Measurements from ENCODE around the gene KCNC1.

Gene KCNC1

DNA sequence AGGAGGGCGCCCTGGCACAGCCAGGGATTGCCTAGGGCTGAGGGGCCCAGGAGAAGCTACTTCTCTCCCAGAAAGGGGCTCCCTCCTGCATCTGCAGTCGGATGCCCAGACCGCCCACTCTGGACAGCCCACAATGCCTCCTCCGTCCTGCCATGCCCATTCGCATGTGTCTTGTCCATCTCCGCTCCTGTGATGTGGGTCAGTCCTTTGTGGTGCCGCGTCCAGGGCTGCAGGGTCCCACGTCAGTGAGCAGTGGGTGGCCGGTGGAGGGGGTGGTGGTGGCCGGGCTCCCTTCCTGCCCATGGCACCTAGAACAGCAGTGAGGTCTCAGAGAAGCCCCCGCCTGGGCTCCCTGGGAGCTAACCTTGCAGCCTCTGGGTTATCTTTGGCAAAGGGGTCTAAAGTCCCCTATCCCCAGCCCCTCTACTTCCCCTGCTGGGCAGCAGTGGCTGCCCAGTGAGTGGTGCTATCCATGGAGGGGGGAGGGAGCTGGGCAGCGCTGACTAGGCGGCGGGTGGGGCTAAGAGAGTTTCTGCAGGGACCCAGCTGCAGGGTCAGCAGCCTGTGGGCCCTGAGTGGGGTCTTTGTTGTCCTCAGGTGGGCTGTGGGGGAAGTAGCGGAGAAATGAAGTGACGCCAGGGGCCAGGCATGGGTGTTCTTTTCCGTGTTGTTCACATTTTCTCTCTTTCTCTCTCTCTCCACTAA is 41.1 kb downstream of the KCNC1 start:
- no peak for DNase-seq

- no peak for DNase-seq
These were observed 41.8 kb downstream of the KCNC1 start for GRCh38 chr11:17776212-17776875.

- DNase-seq = no peak
These were observed 42.6 kb downstream of the KCNC1 start for GRCh38 chr11:17777086-17777737.

DNA sequence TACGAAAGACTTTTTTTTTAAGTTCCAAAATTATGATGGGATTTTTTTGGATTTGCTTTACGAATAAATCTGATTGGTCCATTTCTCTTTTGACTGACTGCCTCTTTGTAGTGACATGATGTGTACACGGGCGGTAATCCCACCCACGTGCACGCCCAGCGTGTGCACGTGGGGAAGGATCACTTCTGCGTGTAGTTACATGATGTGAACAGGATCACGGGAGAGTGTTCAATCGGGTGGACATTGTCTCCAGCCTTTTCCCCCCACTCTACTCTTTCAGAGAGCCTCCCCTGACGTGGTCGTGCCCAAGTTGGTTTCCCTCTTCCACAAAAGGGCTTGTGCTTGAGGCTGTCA is 43.1 kb downstream of the KCNC1 start:
- DNase-seq = no peak

GRCh38 chr11:17778352-17778751 is 43.8 kb downstream of the KCNC1 start:
- no peak for DNase-seq

DNA sequence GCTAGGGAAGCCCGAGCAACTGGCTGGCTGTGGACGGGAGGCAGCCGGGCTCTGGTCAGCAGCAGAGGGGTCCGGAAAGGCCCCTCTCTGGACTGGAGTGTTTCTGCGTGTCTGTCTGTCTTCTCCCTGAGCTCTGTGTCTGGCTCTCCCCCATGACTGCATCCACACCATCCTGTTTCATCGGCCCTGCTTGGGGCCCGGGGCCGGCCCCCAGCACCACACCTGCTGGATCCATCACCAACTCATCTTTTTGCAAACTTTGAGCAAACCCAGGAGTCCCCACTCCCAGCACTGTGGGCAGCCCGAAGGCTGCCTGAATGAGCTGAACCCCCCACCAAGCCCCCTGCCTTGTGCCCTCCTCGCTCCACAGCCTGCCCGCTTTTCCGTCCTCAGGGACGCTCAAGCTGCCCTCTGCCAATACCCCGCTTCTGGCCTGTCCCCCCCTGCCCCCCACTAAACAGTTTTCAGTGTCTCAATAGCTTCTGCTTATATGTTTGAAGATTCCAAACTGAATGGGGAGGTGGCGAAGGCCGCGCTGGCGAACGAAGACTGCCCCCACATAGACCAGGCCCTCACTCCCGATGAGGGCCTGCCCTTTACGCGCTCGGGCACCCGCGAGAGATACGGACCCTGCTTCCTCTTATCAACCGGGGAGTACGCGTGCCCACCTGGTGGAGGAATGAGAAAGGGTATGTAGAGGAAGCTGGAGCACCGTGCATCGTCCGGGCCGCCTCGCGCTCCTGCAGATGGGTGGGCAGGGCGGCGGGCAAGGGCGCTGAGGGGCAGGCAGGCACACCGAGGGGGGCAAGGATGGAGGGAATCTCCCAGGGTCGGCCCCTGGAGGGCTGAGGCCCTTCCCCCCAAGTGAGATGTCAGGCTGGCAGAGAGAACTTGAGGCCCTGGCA is 44.6 kb downstream of the KCNC1 start:
- no peak for DNase-seq

DNA sequence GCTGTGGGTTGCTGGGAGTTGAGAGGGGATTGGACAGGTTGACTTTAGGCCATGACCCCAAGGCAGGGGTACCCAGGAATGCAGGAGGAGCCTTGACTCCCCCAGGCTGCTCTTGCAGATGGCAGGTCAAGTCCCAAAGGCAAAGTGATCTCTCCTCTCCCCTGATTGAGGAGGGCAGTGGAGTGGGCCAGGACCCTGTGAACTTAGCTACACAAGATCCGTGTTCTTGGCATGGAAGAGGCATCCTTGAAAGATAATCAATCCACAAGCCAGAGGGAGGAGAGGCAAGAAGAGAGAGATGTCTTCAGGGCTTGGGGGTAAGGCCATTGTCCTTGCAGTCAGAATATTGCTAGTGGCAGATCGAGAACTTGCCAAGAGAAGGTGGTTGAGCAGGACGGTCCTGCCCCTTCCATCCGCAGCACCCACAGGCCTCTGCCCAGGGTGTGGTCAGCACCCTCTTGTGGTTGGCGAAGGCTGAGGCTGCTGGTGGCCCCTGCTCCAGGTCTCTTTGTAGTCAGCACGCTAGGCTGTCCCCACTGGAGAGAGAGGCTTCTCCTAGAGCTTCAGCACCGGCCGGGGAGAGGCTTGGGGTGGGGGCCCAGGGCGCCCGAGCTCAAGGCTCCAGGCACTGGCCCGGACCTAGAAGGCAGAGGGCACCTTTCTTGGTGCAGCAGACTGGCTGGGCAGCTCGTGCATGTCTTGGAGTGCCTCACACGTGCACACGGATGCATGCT is 45.4 kb downstream of the KCNC1 start:
- no peak for DNase-seq

DNA sequence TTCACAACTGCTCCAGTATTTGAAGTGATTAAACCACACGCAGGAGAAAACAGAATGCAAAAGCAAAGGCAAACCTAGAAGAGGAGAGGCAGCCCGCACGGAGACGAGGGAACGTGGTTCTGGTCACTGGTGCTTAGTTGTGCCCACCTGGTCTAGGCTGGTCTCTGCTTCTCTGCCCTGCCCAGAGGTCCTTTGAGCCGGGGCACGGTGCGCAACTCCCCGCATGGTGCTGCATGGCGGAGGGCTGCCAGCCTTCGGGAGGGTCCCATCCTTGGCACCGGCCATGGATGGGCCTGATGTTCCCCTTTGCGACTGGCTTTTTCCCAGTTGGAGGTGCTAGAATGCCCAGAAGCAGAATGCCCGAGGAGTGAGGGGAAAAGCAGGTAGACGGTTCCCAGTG is 46.1 kb downstream of the KCNC1 start:
- DNase-seq = no peak

DNA sequence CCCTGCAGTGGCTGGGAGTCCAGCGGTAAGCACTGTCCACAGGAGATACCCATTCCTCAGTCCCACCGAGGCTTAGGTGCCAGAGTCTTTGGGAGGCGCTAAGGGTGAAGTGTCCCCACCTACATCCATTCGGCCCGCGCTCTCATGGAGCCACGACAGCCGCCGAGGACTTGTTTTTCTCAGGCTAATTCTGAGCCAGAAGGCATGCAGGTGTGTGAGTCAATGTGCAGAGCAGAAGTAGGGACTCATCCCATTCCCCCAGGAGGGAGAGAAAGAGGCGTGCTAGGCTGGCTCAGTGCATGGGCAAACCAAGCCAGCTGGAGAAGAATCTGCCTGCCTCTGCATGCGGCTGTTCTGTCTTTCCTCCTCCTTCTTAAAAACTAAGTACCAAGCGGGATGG is 46.6 kb downstream of the KCNC1 start:
- no peak for DNase-seq

GRCh38 chr11:17781626-17782025 is 47.0 kb downstream of the KCNC1 start:
- no peak for DNase-seq

DNA sequence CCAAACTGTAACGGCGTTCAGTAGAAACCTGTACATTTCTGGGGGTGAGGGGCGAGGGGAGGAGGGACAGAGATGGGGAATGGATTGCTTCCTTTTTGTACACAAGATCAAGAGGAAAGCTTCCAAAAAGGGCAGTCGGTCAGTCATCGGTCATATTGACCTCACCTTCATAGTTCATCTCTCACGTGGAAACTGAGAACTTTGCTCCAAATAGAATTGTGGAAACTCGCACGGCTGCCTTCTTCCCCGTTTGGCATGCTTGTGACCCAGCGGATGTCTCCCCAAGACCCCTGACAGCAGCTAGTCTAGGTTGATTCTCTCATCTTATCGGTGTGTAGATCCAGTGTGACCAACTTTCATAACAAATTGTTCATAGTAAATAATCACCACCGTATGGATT is 47.6 kb downstream of the KCNC1 start:
- DNase-seq = no peak

GRCh38 chr11:17782603-17783337 is 48.2 kb downstream of the KCNC1 start:
- DNase-seq = no peak

DNA sequence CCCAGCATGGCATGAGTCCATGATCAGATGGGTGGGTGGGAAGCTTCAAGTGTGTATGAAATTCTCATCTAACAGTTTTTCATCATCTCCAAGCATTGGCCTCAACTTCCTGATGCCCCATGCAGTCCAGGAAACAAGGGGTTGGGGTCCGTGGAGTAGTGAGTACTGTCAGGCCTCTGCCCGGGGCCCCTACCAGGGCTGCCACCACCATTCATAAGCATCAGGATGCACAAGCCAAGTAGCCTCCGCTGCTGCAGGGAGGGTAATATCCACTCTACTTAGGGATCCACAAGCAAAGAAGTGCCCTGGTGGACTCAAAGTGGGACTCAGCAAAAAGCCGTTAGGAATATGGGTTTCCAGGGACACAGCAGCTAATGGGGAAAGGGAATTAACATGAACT is 49.3 kb downstream of the KCNC1 start:
- DNase-seq = no peak

- no peak for DNase-seq
These were observed 52.4 kb downstream of the KCNC1 start for GRCh38 chr11:17786824-17787525.

DNA sequence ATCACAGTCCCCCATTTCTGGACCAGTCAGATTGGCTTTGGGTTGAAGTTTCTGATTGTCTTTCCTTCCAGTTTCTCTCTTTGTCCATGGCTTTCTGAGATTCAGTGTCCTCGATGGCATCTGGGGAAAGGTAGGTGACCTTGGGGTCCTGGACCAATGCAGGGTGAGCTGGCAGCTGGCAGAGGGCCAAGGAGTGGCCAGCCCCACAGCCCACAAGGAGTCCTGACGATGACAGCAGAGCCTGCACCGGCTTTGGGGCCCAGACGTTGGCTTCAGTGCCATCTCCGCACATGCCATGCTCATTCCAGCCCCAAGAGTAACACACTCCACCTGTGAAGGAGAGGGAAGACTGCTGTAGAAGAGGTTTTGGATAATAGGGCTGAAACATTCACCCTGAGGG is 53.5 kb downstream of the KCNC1 start:
- no peak for DNase-seq

GRCh38 chr11:17790453-17790852 is 55.9 kb downstream of the KCNC1 start:
- no peak for DNase-seq

DNA sequence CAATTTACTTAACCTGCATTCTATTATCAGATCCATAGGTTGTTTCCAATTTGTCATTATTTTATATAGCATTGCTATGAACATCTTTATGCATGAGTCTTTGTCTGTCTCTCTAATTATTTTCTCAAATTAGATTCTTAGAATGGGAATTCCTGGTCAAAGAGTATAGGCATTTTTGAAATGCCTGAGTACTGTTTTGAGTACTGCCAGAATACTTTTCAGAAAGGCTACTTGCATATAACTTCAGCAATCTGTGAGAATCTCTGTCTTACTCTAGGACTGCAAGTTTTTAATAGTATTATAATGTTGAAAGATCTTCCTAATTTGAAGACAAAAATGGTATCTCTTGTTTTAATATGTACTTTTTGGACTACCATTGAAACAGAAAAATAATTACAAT is 56.6 kb downstream of the KCNC1 start:
- DNase-seq = no peak

- no peak for DNase-seq
These were observed 57.6 kb downstream of the KCNC1 start for GRCh38 chr11:17792161-17792560.

GRCh38 chr11:17793642-17794170 is 59.1 kb downstream of the KCNC1 start:
- DNase-seq = no peak

GRCh38 chr11:17794981-17795380 is 60.4 kb downstream of the KCNC1 start:
- no peak for DNase-seq

GRCh38 chr11:17796154-17796553 is 61.6 kb downstream of the KCNC1 start:
- DNase-seq = no peak

Measured in NCI-H1105 treated with DMSO at 0.1 percent for 48 hours (cell line).